ENCODE results near the gene CACNA1G. TPM values are rescaled to one million over a fixed set of nuclear protein-coding genes. Genes with fewer than 3 reads are reported as not detected.

CACNA1G gene
- total RNA-seq, 2 donors from 2014 or later, result 0.84 to 1.1 TPM

GRCh38 chr17:50632637-50633036, 72.1 kb downstream of the CACNA1G start:
- Histone ChIP-seq H3K27me3 (ENCODE audit: control insufficient read depth, insufficient read depth, low read length, poor library complexity, severe bottlenecking) (peaks cover 63% of the 10 kb centered on the region), H3K9me3 (ENCODE audit: control insufficient read depth, low read length) (no peaks in the 10 kb centered on the region), H3K9ac (ENCODE audit: extremely low read depth, low read length, poor library complexity, severe bottlenecking) (no peak overlapping the region), H3K27ac (ENCODE audit: low read depth, low read length) (no peak overlapping the region), H3K4me1 (ENCODE audit: control insufficient read depth, insufficient read depth, low read length) (peaks cover 6% of the 10 kb centered on the region), H3K4me3 (ENCODE audit: low read length) (no peak overlapping the region), H3K36me3 (ENCODE audit: control insufficient read depth, insufficient read depth, low read length) (no peaks in the 10 kb centered on the region)
- Mint-ChIP-seq H3K9me3 (no peaks in the 10 kb centered on the region), H3K4me1 (peaks cover 15% of the 10 kb centered on the region), H3K4me3 (no peak overlapping the region), H3K36me3 (ENCODE audit: low read depth) (no peaks in the 10 kb centered on the region), H3K27ac (no peak overlapping the region), H3K27me3 (ENCODE audit: insufficient read depth) (peaks cover 56% of the 10 kb centered on the region)
- TF ChIP-seq, protein P1, sequence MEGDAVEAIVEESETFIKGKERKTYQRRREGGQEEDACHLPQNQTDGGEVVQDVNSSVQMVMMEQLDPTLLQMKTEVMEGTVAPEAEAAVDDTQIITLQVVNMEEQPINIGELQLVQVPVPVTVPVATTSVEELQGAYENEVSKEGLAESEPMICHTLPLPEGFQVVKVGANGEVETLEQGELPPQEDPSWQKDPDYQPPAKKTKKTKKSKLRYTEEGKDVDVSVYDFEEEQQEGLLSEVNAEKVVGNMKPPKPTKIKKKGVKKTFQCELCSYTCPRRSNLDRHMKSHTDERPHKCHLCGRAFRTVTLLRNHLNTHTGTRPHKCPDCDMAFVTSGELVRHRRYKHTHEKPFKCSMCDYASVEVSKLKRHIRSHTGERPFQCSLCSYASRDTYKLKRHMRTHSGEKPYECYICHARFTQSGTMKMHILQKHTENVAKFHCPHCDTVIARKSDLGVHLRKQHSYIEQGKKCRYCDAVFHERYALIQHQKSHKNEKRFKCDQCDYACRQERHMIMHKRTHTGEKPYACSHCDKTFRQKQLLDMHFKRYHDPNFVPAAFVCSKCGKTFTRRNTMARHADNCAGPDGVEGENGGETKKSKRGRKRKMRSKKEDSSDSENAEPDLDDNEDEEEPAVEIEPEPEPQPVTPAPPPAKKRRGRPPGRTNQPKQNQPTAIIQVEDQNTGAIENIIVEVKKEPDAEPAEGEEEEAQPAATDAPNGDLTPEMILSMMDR (conservative IDR thresholded peaks at IDR 0.05), result no peak
- DNase-seq, result no peak
- WGBS, 2 experiments (ENCODE audit: insufficient coverage in 1 of 2, insufficient read length in 1 of 2), result 94 to 96% methylated on average over 3 to 5 of the region's 5 CpGs

DNA sequence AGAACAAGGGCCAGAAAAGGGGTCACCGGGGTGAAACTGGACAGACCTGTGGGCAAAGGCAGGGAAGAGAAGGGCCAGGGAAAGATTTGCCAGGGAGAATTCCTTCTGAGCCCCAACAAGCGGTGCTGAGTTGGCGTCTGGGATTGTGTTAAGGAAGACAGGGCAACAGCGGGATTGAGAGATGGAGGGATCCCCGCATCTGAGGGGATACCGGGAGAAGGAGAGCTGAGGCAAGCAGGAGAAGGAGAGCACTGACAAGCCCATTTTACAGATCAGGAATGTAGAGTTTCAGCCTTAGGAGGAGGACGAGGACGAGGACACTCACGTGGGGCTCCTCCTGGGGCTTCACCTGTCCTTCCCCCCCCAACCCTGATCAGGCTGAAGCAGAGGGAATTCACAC, 73.2 kb downstream of the CACNA1G start:
- no peaks in the 10 kb centered on the region for H3K9me3 ChIP-seq (ENCODE audit: control insufficient read depth, low read length)
- no peak overlapping the region for H3K27ac Mint-ChIP-seq
- no peak overlapping the region for H3K9ac ChIP-seq (ENCODE audit: extremely low read depth, low read length, poor library complexity, severe bottlenecking)
- H3K4me1 Mint-ChIP-seq, result peaks cover 5% of the 10 kb centered on the region
- peaks cover 56% of the 10 kb centered on the region for H3K27me3 Mint-ChIP-seq (ENCODE audit: insufficient read depth)
- no peaks in the 10 kb centered on the region for H3K36me3 Mint-ChIP-seq (ENCODE audit: low read depth)
- H3K27ac ChIP-seq (ENCODE audit: low read depth, low read length), result no peak overlapping the region
- 91 to 98% methylated on average over 6 to 9 of the region's 9 CpGs for WGBS, 2 experiments (ENCODE audit: insufficient coverage in 1 of 2, insufficient read length in 1 of 2)
- H3K27me3 ChIP-seq (ENCODE audit: control insufficient read depth, insufficient read depth, low read length, poor library complexity, severe bottlenecking), result peaks cover 72% of the 10 kb centered on the region
- no peak for DNase-seq
- TF ChIP-seq, protein P1 (conservative IDR thresholded peaks at IDR 0.05), result no peak
- H3K36me3 ChIP-seq (ENCODE audit: control insufficient read depth, insufficient read depth, low read length), result no peaks in the 10 kb centered on the region
- H3K9me3 Mint-ChIP-seq, result no peaks in the 10 kb centered on the region
- H3K4me3 Mint-ChIP-seq, result no peak overlapping the region
- no peak overlapping the region for H3K4me3 ChIP-seq (ENCODE audit: low read length)
- H3K4me1 ChIP-seq (ENCODE audit: control insufficient read depth, insufficient read depth, low read length), result no peaks in the 10 kb centered on the region

- WGBS, 2 experiments (ENCODE audit: insufficient coverage in 1 of 2, insufficient read length in 1 of 2), result 12 to 20% methylated on average over 21 to 48 of the region's 48 CpGs
- Mint-ChIP-seq H3K27ac (no peak within 1 kb of the TSS), H3K36me3 (ENCODE audit: low read depth) (no peaks in the 10 kb centered on the region), H3K9me3 (no peaks in the 10 kb centered on the region), H3K27me3 (ENCODE audit: insufficient read depth) (peaks cover 56% of the 10 kb centered on the region), H3K4me1 (no peaks in the 10 kb centered on the region), H3K4me3 (peak within 1 kb of the TSS; percentile 32)
- Histone ChIP-seq H3K4me1 (ENCODE audit: control insufficient read depth, insufficient read depth, low read length) (no peaks in the 10 kb centered on the region), H3K9ac (ENCODE audit: extremely low read depth, low read length, poor library complexity, severe bottlenecking) (no peak within 1 kb of the TSS), H3K36me3 (ENCODE audit: control insufficient read depth, insufficient read depth, low read length) (no peaks in the 10 kb centered on the region), H3K9me3 (ENCODE audit: control insufficient read depth, low read length) (no peaks in the 10 kb centered on the region), H3K4me3 (ENCODE audit: low read length) (no peak within 1 kb of the TSS), H3K27me3 (ENCODE audit: control insufficient read depth, insufficient read depth, low read length, poor library complexity, severe bottlenecking) (peaks cover 72% of the 10 kb centered on the region), H3K27ac (ENCODE audit: low read depth, low read length) (no peak within 1 kb of the TSS)
- TF ChIP-seq, protein P1 (conservative IDR thresholded peaks at IDR 0.05), result no peak
- DNase-seq, result no peak
Observed at GRCh38 chr17:50634224-50634914, 73.9 kb downstream of the CACNA1G start, which contains the start of gene ABCC3. TSS of gene ABCC3 (plus strand) at chr17:50634881. CDS start at chr17:50634937, 56 bp downstream.

All from endodermal cell (in vitro differentiated cells).